AG09309 (cell line): ENCODE data around the gene RAB7A.

Experiments used
- DNase-seq: peaks from one replicate; pipeline ENCODE4 v3.0.0-alpha.2; 2010; ENCODE audit warnings: low read depth
- H3K4me3 ChIP-seq: 2 replicates; pipeline ENCODE4 v1.5.1; 2011; ENCODE audit warnings: mild to moderate bottlenecking, low read depth, low read length, moderate library complexity; ENCODE audit not compliant: control insufficient read depth
- TF ChIP-seq, protein P1 (sequence below): IDR thresholded peaks from 2 replicates; pipeline ENCODE4 v1.5.1; 2011; ENCODE audit warnings: mild to moderate bottlenecking, low read depth, low read length, inconsistent platforms; ENCODE audit not compliant: insufficient read depth, control insufficient read depth; ENCODE audit errors: missing control alignments

The RAB7A gene

DNA sequence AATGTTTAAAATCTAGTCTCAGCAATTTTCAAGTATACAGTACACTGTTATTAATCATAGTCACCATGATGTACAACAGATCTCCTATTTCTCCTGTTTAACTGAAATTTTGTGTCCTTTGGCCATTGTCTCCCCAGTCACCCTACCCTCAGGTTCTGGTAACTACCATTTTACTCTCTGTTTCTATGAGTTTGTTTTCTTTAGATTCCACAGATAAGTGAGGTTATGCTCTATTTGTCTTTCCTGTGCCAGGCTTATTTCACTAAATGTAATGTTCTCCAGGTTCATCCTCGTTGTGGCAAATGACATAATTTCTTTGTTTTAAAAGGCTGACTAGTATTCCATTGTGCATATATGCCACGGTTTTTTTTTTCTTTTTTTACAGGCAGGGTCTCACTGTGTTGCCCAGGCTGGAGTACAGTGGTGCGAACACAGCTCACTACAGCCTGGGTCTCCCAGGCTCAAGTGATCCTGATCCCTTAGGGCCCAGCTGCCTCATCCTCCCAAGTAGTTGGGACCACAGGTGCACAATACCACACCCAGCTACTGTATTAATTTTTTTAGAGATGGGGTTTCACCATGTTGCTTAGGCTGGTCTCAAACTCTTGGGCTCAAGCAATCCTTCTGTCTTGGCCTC, 50.0 kb downstream of the RAB7A start:
- no peak for DNase-seq
- no peak overlapping the region for H3K4me3 ChIP-seq
- TF ChIP-seq, protein P1, sequence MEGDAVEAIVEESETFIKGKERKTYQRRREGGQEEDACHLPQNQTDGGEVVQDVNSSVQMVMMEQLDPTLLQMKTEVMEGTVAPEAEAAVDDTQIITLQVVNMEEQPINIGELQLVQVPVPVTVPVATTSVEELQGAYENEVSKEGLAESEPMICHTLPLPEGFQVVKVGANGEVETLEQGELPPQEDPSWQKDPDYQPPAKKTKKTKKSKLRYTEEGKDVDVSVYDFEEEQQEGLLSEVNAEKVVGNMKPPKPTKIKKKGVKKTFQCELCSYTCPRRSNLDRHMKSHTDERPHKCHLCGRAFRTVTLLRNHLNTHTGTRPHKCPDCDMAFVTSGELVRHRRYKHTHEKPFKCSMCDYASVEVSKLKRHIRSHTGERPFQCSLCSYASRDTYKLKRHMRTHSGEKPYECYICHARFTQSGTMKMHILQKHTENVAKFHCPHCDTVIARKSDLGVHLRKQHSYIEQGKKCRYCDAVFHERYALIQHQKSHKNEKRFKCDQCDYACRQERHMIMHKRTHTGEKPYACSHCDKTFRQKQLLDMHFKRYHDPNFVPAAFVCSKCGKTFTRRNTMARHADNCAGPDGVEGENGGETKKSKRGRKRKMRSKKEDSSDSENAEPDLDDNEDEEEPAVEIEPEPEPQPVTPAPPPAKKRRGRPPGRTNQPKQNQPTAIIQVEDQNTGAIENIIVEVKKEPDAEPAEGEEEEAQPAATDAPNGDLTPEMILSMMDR, result no peak

DNA sequence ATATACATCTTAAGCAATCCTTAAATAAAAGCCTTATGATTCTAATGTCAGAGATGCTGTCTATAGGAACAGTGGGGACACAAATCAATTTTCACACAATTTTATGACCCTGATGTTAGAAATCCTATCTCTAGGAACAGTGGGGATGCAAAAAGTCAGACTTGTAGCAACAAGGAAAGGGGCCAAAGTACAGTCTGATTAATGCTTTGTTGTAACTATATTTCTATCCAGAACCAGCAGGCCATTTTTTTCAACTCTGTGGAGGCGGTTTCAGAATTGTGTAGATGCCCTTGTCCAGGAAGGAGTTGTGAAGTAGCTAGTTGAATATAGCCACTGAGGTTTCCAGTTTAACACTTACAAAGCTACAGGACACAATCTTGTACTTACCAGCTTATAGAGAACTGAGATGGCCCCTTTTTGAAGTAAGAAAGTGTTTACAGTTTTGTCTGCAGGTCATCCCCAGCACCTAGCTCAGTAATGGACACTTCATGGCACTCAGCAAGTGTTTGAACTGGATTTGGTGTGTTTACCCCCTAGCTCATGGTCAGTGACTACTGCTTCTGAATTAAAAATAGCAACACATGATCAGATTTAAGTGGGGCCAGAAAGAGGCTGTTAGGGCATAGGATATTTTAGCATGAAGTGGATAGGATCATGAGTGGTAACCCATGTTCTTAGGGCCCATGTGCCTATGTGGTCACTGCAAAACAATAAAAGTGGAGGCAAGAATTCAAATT, 54.3 kb downstream of the RAB7A start:
- no peak for DNase-seq
- H3K4me3 ChIP-seq, result no peak overlapping the region
- TF ChIP-seq, protein P1, result no peak

DNA sequence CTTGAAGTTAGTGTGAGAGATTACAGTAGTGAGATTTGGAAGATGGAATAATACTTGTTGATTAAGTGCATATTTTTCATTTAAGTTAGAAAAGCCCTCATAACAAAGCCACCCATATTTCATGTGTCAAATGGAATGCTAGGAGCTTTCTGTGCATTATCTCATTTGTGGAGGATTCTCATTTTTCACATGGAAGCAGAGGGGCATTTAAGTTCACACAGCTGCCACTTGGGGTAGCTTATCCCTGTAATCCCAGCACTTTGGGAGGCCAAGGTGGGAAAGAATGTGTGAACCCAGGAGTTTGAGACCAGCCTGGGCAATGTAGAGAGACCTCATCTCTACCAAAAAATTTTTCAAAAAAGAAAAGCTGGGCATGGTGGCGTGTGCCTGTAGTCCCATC, 55.2 kb downstream of the RAB7A start:
- H3K4me3 ChIP-seq, result no peak overlapping the region
- DNase-seq, result no peak
- TF ChIP-seq, protein P1, result no peak

DNA sequence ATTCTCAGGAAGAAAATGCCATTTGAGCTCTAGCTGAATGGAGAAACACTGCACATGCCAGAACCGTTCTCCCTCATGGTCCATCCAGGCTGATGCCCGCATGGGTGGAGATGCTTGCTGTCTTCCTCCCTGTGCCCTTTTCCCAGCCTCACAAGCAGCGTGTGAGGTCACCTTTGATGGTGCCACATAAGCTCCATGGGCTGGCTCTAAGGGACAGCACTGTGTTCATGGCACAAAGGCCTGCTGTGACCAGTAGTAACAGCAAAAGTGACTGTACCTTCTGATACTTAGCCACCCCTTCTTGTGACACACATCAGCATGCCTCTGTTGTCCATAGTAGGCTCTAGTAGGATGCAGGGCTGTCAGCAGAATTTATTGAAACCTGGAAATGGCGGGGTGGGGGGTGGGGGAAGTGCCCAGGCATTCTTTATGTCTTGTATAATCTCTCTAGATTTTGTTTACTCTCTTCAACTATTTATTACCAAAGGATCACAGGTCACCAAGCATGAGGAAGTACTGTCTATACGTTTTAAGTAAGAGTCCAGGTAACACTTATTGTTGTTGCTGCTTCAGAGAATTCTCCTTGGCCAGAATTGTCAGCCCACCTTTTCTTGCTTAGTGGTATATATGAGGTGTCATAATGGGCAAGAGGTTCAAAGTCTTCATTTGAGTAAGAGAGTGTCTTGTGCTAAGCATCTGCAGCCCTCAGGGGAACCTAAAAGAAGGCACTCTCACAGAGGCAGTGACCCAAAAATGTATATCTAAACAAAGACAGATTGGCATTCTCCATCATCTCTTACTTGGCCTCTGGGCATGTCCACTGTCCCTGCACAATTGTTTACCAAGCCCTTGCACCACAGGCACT, 56.5 kb downstream of the RAB7A start:
- DNase-seq, result no peak
- TF ChIP-seq, protein P1, result no peak
- H3K4me3 ChIP-seq, result no peak overlapping the region

DNA sequence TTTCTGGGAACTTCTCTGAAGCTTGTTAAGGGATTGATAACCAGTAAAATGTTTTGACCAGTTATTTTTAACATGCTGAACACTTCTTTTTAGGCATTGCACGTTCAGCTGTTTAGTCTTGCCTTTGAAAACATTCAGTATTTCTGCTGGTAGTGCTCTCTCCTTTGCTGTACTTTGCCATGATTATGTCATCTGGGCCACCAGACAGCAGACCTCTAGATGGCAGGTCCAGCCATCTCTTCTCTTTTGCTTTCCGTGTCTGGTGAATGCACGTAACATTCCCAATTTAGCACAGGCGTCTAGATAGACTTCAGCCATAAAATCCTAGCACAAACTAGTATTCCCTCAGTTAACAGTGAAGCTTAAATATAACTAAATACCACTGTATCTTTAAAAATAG, 57.8 kb downstream of the RAB7A start:
- TF ChIP-seq, protein P1, result no peak
- H3K4me3 ChIP-seq, result no peak overlapping the region

DNA sequence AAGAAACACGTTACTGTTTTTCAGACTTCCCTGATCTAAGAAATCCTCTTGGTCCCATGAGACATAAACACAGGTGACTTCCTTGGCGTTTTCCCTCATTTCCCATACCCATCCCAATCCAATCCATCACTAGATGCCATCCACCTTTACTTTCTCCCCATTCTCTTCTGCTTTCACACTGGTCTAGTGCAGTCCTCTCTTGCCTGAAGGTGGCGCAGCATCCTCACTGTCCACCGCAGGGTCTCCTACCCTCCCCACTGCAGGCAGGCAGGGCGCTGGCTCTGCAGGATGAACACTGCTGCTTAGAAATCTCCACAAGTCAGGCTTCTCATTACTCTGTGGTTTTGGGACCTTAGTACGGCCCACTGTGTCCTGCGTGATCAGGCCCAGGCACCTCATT, 58.2 kb downstream of the RAB7A start:
- H3K4me3 ChIP-seq, result no peak overlapping the region
- TF ChIP-seq, protein P1, result peak; percentile 33
- no peak for DNase-seq

More for the DNA sequence above, 57.8 kb downstream of the RAB7A start:
- DNase-seq, result no peak
